ENCODE data around the gene NMRAL1.

DNA sequence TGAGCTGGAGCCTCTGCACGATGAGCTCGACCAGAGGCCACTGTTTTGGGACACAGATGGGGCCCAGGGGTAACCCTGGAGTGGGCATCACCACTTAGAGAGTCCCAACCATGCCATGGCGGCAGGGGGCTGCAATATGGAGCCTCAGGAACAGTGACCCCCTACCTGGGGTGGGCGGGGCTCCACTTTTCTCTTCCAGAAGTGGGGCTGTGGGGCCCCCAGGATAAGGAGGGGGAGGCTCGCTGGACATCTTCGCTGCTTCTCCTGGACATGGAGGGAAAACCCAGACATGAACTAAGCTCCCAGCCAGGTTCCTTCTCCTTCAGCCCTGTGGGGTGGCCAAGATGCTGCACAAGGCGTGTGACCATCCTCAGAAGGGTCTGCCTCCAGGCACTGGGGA, 39.5 kb upstream of the NMRAL1 start:
- no peak for TF ChIP-seq EZH2phosphoT487 (conservative IDR thresholded peaks at IDR 0.05; ENCODE audit: low read length)
- TF ChIP-seq, protein P1, sequence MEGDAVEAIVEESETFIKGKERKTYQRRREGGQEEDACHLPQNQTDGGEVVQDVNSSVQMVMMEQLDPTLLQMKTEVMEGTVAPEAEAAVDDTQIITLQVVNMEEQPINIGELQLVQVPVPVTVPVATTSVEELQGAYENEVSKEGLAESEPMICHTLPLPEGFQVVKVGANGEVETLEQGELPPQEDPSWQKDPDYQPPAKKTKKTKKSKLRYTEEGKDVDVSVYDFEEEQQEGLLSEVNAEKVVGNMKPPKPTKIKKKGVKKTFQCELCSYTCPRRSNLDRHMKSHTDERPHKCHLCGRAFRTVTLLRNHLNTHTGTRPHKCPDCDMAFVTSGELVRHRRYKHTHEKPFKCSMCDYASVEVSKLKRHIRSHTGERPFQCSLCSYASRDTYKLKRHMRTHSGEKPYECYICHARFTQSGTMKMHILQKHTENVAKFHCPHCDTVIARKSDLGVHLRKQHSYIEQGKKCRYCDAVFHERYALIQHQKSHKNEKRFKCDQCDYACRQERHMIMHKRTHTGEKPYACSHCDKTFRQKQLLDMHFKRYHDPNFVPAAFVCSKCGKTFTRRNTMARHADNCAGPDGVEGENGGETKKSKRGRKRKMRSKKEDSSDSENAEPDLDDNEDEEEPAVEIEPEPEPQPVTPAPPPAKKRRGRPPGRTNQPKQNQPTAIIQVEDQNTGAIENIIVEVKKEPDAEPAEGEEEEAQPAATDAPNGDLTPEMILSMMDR (IDR thresholded peaks at IDR 0.05; ENCODE audit: insufficient read depth, low read length, poor library complexity, severe bottlenecking) = no peak

All from SU-DHL-6 (cell line).